ENCODE data around the gene GCK.

Gene GCK

GRCh38 chr7:44222074-44222473, 32.8 kb upstream of the GCK start:
- no peak for DNase-seq

GRCh38 chr7:44221231-44221791, 32.1 kb upstream of the GCK start:
- DNase-seq = no peak

- no peak for DNase-seq
Observed at GRCh38 chr7:44220358-44221112, 31.3 kb upstream of the GCK start.

GRCh38 chr7:44220046-44220357, 30.8 kb upstream of the GCK start:
- no peak for DNase-seq

- DNase-seq = no peak
Observed at GRCh38 chr7:44219371-44220045, 30.3 kb upstream of the GCK start.

- DNase-seq = no peak
Observed at GRCh38 chr7:44218418-44219201, 29.4 kb upstream of the GCK start.

GRCh38 chr7:44217852-44218402, 28.7 kb upstream of the GCK start:
- no peak for DNase-seq

GRCh38 chr7:44217223-44217714, 28.0 kb upstream of the GCK start:
- DNase-seq = no peak

- DNase-seq = no peak
Observed at GRCh38 chr7:44216521-44217222, 27.4 kb upstream of the GCK start.

GRCh38 chr7:44216019-44216418, 26.8 kb upstream of the GCK start:
- peak; percentile 47 for DNase-seq

- no peak for DNase-seq
Observed at GRCh38 chr7:44215531-44215930, 26.3 kb upstream of the GCK start.

- no peak for DNase-seq
Observed at GRCh38 chr7:44213877-44214388, 24.7 kb upstream of the GCK start.

GRCh38 chr7:44213206-44213876, 24.1 kb upstream of the GCK start:
- no peak for DNase-seq

GRCh38 chr7:44212581-44213184, 23.4 kb upstream of the GCK start:
- no peak for DNase-seq

GRCh38 chr7:44212018-44212417, 22.8 kb upstream of the GCK start:
- DNase-seq = no peak

- DNase-seq = no peak
Observed at GRCh38 chr7:44211126-44211675, 22.0 kb upstream of the GCK start.

- no peak for DNase-seq
Observed at GRCh38 chr7:44210107-44210506, 20.9 kb upstream of the GCK start.

- no peak for DNase-seq
Observed at GRCh38 chr7:44208085-44208484, 18.8 kb upstream of the GCK start.

- DNase-seq = no peak
Observed at GRCh38 chr7:44206008-44206407, 16.8 kb upstream of the GCK start.

GRCh38 chr7:44201813-44202212, 12.6 kb upstream of the GCK start:
- DNase-seq = no peak

Data from NCI-H1436 (cell line).